K562 (cell line): ENCODE data around the gene HLA-DOA. TPM values are rescaled to one million over a fixed set of nuclear protein-coding genes. Genes with fewer than 3 reads are reported as not detected.

Source experiments
- ATAC-seq: fragments of 200-7000 bp; cut with Tn5 transposase; 3 replicates; pipeline ENCODE4 v1.9.1; 2020; ENCODE audit warnings: moderate library complexity
- BruUV-seq: library from RNA; stranded (reverse); fragments of 400-500 nt; replicated peaks from 2 replicates; lab custom pipeline; 2021; lab: Mats Ljungman, UMichigan
- CTCF ChIA-PET: fragments of 300-600 bp; formaldehyde crosslinking; extraction: SDS; loops from one replicate; lab custom pipeline; 2021; ENCODE audit warnings: low intra/inter-chr PET ratio; lab: Yijun Ruan, JAX
- POLR2A ChIA-PET: fragments of 300-600, 350-650 bp; sonication (Branson Sonifier 250); formaldehyde crosslinking; extraction: SDS; loops from one replicate; lab custom pipeline; 2021; ENCODE audit warnings: antibody characterized with exemption, inconsistent platforms; lab: Yijun Ruan, JAX
- DNase-seq, 4 experiments: peaks; one replicate each; pipeline versions ENCODE4 v3.0.0 to v3.0.0-alpha.2; 2011 to 2018; ENCODE audit warnings: low spot score in 3 of 4, mixed read lengths in 3 of 4; ENCODE audit errors: extremely low read depth in 1 of 4
- FAIRE-seq: peaks from 2 replicates; lab custom pipeline; 2011; peaks lifted over from hg19 to GRCh38; lab: Jason Lieb, UNC
- H2AFZ ChIP-seq: 2 replicates; pipeline ENCODE4 v1.6.0; 2011; ENCODE audit warnings: low read depth, low read length, control low read depth, inconsistent platforms
- H3K27ac ChIP-seq: fragments of 200-600 bp; 3 replicates; pipeline ENCODE4 v1.8.0; 2011; ENCODE audit warnings: low read depth, mild to moderate bottlenecking, control low read depth, inconsistent platforms, low read length, moderate library complexity, mixed read lengths; ENCODE audit errors: extremely low read depth
- H3K27me3 ChIP-seq, 2 experiments: fragments of 300-600 bp in 1 of 2; 2 replicates in 1 of 2; 3 replicates in 1 of 2; pipeline versions ENCODE4 v1.6.0 to v1.8.0; 2011; ENCODE audit warnings: inconsistent platforms in 2 of 2, low read length in 2 of 2, mild to moderate bottlenecking in 1 of 2, mixed read lengths in 1 of 2, moderate library complexity in 1 of 2; ENCODE audit not compliant: control insufficient read depth in 2 of 2, insufficient read depth in 2 of 2
- H3K36me3 ChIP-seq: fragments of 300-600 bp; 3 replicates; pipeline ENCODE4 v1.8.0; 2011; ENCODE audit warnings: mild to moderate bottlenecking, low read length, inconsistent platforms; ENCODE audit not compliant: control insufficient read depth, insufficient read depth
- H3K4me1 ChIP-seq, 2 experiments: fragments of 200-600 bp in 1 of 2; replicated peaks in 1 of 2; 2 replicates in 1 of 2; 3 replicates in 1 of 2; pipeline versions ENCODE4 v1.5.1 to v1.8.0; 2011; ENCODE audit warnings: inconsistent platforms in 2 of 2, low read length in 2 of 2, mild to moderate bottlenecking in 1 of 2, mixed read lengths in 1 of 2, moderate library complexity in 1 of 2; ENCODE audit not compliant: control insufficient read depth in 2 of 2, insufficient read depth in 2 of 2
- H3K4me2 ChIP-seq: 2 replicates; pipeline ENCODE4 v1.6.1; 2011; ENCODE audit warnings: low read length, control low read depth, inconsistent platforms, mixed read lengths; ENCODE audit not compliant: insufficient read depth
- H3K4me3 ChIP-seq: fragments of 200-600 bp; sonication (generic), shearing (Covaris generic); 2 replicates; pipeline ENCODE4 v1.5.1; 2016; ENCODE audit warnings: control low read depth, inconsistent platforms
- H3K79me2 ChIP-seq: fragments of 200-600 bp; 3 replicates; pipeline ENCODE4 v1.8.0; 2011; ENCODE audit warnings: low read length, inconsistent platforms; ENCODE audit not compliant: control insufficient read depth, insufficient read depth
- H3K9ac ChIP-seq, 2 experiments: 2 replicates each; pipeline versions ENCODE4 v1.6.0 to v1.6.1; 2011; ENCODE audit warnings: low read depth in 2 of 2, low read length in 2 of 2, control low read depth in 1 of 2, inconsistent platforms in 1 of 2, mild to moderate bottlenecking in 1 of 2, mixed read lengths in 1 of 2; ENCODE audit not compliant: insufficient read depth in 1 of 2
- H3K9me1 ChIP-seq: one replicate; pipeline ENCODE4 v1.6.0; 2011; ENCODE audit warnings: inconsistent platforms, mild to moderate bottlenecking, low read length, moderate library complexity; ENCODE audit not compliant: control insufficient read depth, insufficient read depth
- H3K9me3 ChIP-seq: replicated peaks from 2 replicates; pipeline ENCODE4 v1.5.1; 2011; ENCODE audit warnings: low read depth, low read length, inconsistent platforms; ENCODE audit not compliant: control insufficient read depth, insufficient read depth
- H4K20me1 ChIP-seq: replicated peaks from 2 replicates; pipeline ENCODE4 v1.6.1; 2011; ENCODE audit warnings: low read length, inconsistent platforms, mixed read lengths; ENCODE audit not compliant: control insufficient read depth, insufficient read depth
- AFF1 ChIP-seq, 2 experiments: fragments of 450-650 bp; IDR thresholded peaks; 2 replicates each; pipeline ENCODE4 v1.6.1; 2018; ENCODE audit warnings: mild to moderate bottlenecking in 2 of 2, low read depth in 1 of 2; ENCODE audit not compliant: partially characterized antibody in 2 of 2
- AFF4 ChIP-seq: sonication (generic); formaldehyde crosslinking; IDR thresholded peaks from 2 replicates; pipeline ENCODE4 v1.8.0; 2023; ENCODE audit warnings: mild to moderate bottlenecking, missing genetic modification reagents
- CREB1 ChIP-seq, 2 experiments: sonication (generic) in 1 of 2; formaldehyde crosslinking in 1 of 2; IDR thresholded peaks; 2 replicates each; pipeline versions ENCODE4 v1.6.1 to v1.8.0; 2012 to 2022; ENCODE audit warnings: inconsistent platforms in 1 of 2, mild to moderate bottlenecking in 1 of 2, missing genetic modification reagents in 1 of 2, moderate library complexity in 1 of 2
- EHMT2 ChIP-seq: fragments of 450-650 bp; IDR thresholded peaks from 2 replicates; pipeline ENCODE4 v1.6.1; 2018; ENCODE audit warnings: antibody characterized with exemption
- JUN ChIP-seq, 2 experiments: sonication (generic) in 1 of 2; formaldehyde crosslinking in 1 of 2; IDR thresholded peaks; 2 replicates each; pipeline versions ENCODE4 v1.6.1 to v1.8.0; 2012 to 2022; ENCODE audit warnings: borderline replicate concordance in 2 of 2, mild to moderate bottlenecking in 2 of 2, improper control_type of control experiment in 1 of 2, low read depth in 1 of 2, low read length in 1 of 2, missing genetic modification reagents in 1 of 2
- POLR2A ChIP-seq: fragments of 450-650 bp; conservative IDR thresholded peaks from 2 replicates; pipeline ENCODE4 v1.6.1; 2016
- RBM22 ChIP-seq: fragments of 200-400 bp; formaldehyde crosslinking; IDR thresholded peaks from 2 replicates; pipeline ENCODE4 v1.6.1; 2018; ENCODE audit warnings: low read length, low read depth; ENCODE audit not compliant: poor library complexity, severe bottlenecking
- RUNX1 ChIP-seq: sonication (generic); IDR thresholded peaks from 2 replicates; pipeline ENCODE4 v1.6.1; 2016; ENCODE audit warnings: antibody characterized with exemption, low read depth
- SMARCE1 ChIP-seq: fragments of 450-650 bp; IDR thresholded peaks from 2 replicates; pipeline ENCODE4 v1.7.1; 2016; ENCODE audit warnings: mild to moderate bottlenecking
- SP1 ChIP-seq: sonication (generic); formaldehyde crosslinking; IDR thresholded peaks from 2 replicates; pipeline ENCODE4 v1.8.1; 2022; ENCODE audit warnings: mild to moderate bottlenecking, missing genetic modification reagents
- SUPT5H ChIP-seq: fragments of 450-650 bp; IDR thresholded peaks from 2 replicates; pipeline ENCODE4 v1.6.1; 2016
- TCF7 ChIP-seq: sonication (generic); IDR thresholded peaks from 2 replicates; pipeline ENCODE4 v1.6.1; 2016; ENCODE audit warnings: antibody characterized with exemption, borderline replicate concordance
- ZBED1 ChIP-seq: IDR thresholded peaks from 2 replicates; pipeline ENCODE4 v1.6.1; 2014
- ZEB2 ChIP-seq: fragments of 450-650 bp; IDR thresholded peaks from 2 replicates; pipeline ENCODE4 v1.6.1; 2016
- ZNF212 ChIP-seq: fragments of 450-650 bp; formaldehyde crosslinking; IDR thresholded peaks from 2 replicates; pipeline ENCODE4 v1.4.0; 2020; ENCODE audit warnings: mild to moderate bottlenecking
- WGBS: fragments of 100-300 bp; shearing (Covaris generic); methylation state at CpG from one replicate; pipeline ENCODE4 v1.1.6; 2016; ENCODE audit warnings: low coverage, mixed read lengths; ENCODE audit not compliant: insufficient coverage; ENCODE audit errors: missing lambda C conversion rate; 5-methylcytosine and 5-hydroxymethylcytosine counted together
- in situ Hi-C: fragments of 300-500 bp; cut with MboI; formaldehyde crosslinking; loops from 4 replicates; pipeline ENCODE4 v1.15.0; 2018; ENCODE audit warnings: inconsistent platforms, mixed read lengths
- intact Hi-C: fragments of 100-400 bp; cut with micrococcal nuclease; formaldehyde crosslinking; loops from 2 replicates; pipeline ENCODE4 v1.14.2; 2022
- polyA plus RNA-seq, 8 experiments: library from polyadenylated mRNA; depleted of rRNA in 4 of 8; stranded (reverse) in 5 of 8; unstranded in 3 of 8; fragments of >200 nt; fragmentation: Nextera tagmentation in 2 of 8; fragmentation: Illumina TruSeq in 1 of 8; extraction: Ambion mirVana in 2 of 8; extraction: Trizol in 1 of 8; gene quantifications; 2 replicates each; pipeline versions ENCODE4 v1.2.1 to v1.2.3, GENCODE V29; 2011 to 2014; ENCODE audit warnings: inconsistent platforms in 1 of 8, missing spikeins in 1 of 8
- total RNA-seq, 7 experiments: library from RNA; depleted of rRNA in 6 of 7; stranded (reverse); fragments of >200 nt in 6 of 7; fragmentation: Illumina TruSeq in 2 of 7; extraction: Trizol in 2 of 7; gene quantifications; 2 replicates each; pipeline versions ENCODE4 v1.2.1 to v1.2.3, GENCODE V29; 2011 to 2021; ENCODE audit warnings: low replicate concordance in 1 of 7

The HLA-DOA gene
- total and polyA plus RNA-seq, 9 of the 15 experiments (the other 6 are each of a cell fraction or from before 2014, with no cell fraction given) = 0.07 TPM; not detected in 8

- peaks cover 17% of the 10 kb centered on the region for H3K9me1 ChIP-seq
- no peak overlapping the region for H2AFZ ChIP-seq
- in situ Hi-C loops (loop anchor here (10.0 kb wide), 1 partner anchor 45 kb away; no protein-coding TSS in a partner anchor), intact Hi-C loops (no loop called here)
- BruUV-seq = no TSS peak
- ChIA-PET POLR2A (interaction anchor here (0.6 to 12.5 kb wide), 17 partner anchors 8 to 424 kb away, joined by 3 to 384 read pairs (median 4); partner anchors contain the start of genes BRD2, HLA-DMA and TAP2), CTCF (no interaction called here)
- no peak for FAIRE-seq
- peaks cover 73% of the 10 kb centered on the region for H3K36me3 ChIP-seq
- no peak for DNase-seq
- H3K79me2 ChIP-seq = peaks cover 39% of the 10 kb centered on the region
- no peaks in the 10 kb centered on the region for H3K9me3 ChIP-seq
- 94% methylated on average over 12 of the region's 12 CpGs for WGBS
- H3K27ac ChIP-seq = no peak overlapping the region
- H3K9ac ChIP-seq = no peak overlapping the region
- no peak overlapping the region for H3K4me2 ChIP-seq
- H3K4me1 ChIP-seq = peaks cover 5 to 16% of the 10 kb centered on the region in 2 experiments; a peak in 3 of 5 replicates
- no peaks in the 10 kb centered on the region for H3K27me3 ChIP-seq
- ATAC-seq = no peak
- H4K20me1 ChIP-seq = peaks cover 70% of the 10 kb centered on the region
- no peak overlapping the region for H3K4me3 ChIP-seq
- no peak for TF ChIP-seq SP1 (CRISPR knock-in tag)
- TF ChIP-seq AFF1 (IDR thresholded peaks at IDR 0.05; ENCODE audit: low read depth in 1 of 2, partially characterized antibody in 2 of 2) = no peak
- no peak for TF ChIP-seq TCF7
- TF ChIP-seq ZBED1 = peak; percentile 56; the same call in 1 of the 2 replicates
- TF ChIP-seq RBM22 = peak; percentile 45
- TF ChIP-seq JUN (IDR thresholded peaks at IDR 0.05; ENCODE audit: borderline replicate concordance, low read depth, low read length) = no peak
- no peak for TF ChIP-seq JUN (CRISPR knock-in tag; IDR thresholded peaks at IDR 0.05; ENCODE audit: borderline replicate concordance)
- TF ChIP-seq AFF4 (CRISPR knock-in tag) = peak; percentile 36; the same call in 1 of the 2 replicates
- no peak for TF ChIP-seq CREB1 (IDR thresholded peaks at IDR 0.05)
- 0 out of 2 replicates have a peak, but pooled peaks have one; percentile 33 for TF ChIP-seq CREB1 (CRISPR knock-in tag; IDR thresholded peaks at IDR 0.05)
- no peak for TF ChIP-seq ZNF212 (CRISPR knock-in tag)
- TF ChIP-seq RUNX1 = no peak
- peak; percentile 64 for TF ChIP-seq POLR2A
- no peak for TF ChIP-seq SMARCE1
- no peak for TF ChIP-seq EHMT2
- peak; percentile 54; the same call in 1 of the 2 replicates for TF ChIP-seq SUPT5H
- no peak for TF ChIP-seq ZEB2
These were observed 29.5 kb downstream of the HLA-DOA start for GRCh38 chr6:32979720-32980487.
